Endothelial cell of umbilical vein (primary cell): ENCODE measurements around the gene STIM1. TPM values are rescaled to one million over a fixed set of nuclear protein-coding genes. Genes with fewer than 3 reads are reported as not detected.

Experiments used
- BruUV-seq: library from RNA; stranded (reverse); fragments of 400-500 nt; replicated peaks from 2 replicates; lab custom pipeline; 2021; lab: Mats Ljungman, UMichigan
- CTCF ChIA-PET: fragments of 300-600, 350-600 bp; sonication (Branson Sonifier 250); formaldehyde crosslinking; loops from one replicate; lab custom pipeline; 2021; ENCODE audit warnings: antibody characterized with exemption, inconsistent platforms; lab: Charles Lee
- POLR2A ChIA-PET: fragments of 300-600, 350-600 bp; sonication (Branson Sonifier 250); formaldehyde crosslinking; loops from one replicate; lab custom pipeline; 2021; ENCODE audit warnings: antibody characterized with exemption, inconsistent platforms; lab: Charles Lee
- DNase-seq: peaks from one replicate; pipeline ENCODE4 v3.0.0-alpha.2; 2011; ENCODE audit warnings: low read depth, low spot score
- FAIRE-seq: peaks from 2 replicates; lab custom pipeline; 2011; peaks lifted over from hg19 to GRCh38; lab: Jason Lieb, UNC
- H2AFZ ChIP-seq: 2 replicates; pipeline ENCODE4 v1.6.0; 2012; ENCODE audit warnings: low read depth, low read length, control low read depth, inconsistent platforms
- H3K27ac ChIP-seq: 2 replicates; pipeline ENCODE4 v1.5.1; 2011; ENCODE audit warnings: low read depth, mild to moderate bottlenecking, control low read depth, low read length, moderate library complexity; ENCODE audit not compliant: insufficient read depth
- H3K27me3 ChIP-seq, 2 experiments: 2 replicates each; pipeline versions ENCODE4 v1.6.0 to v1.6.1; 2011; ENCODE audit warnings: low read length in 2 of 2, mixed read lengths in 1 of 2; ENCODE audit not compliant: control insufficient read depth in 2 of 2, insufficient read depth in 2 of 2
- H3K36me3 ChIP-seq, 2 experiments: 2 replicates in 1 of 2; 3 replicates in 1 of 2; pipeline ENCODE4 v1.5.1; 2011; ENCODE audit warnings: low read length in 2 of 2, mild to moderate bottlenecking in 1 of 2, moderate library complexity in 1 of 2; ENCODE audit not compliant: control insufficient read depth in 2 of 2, insufficient read depth in 2 of 2; ENCODE audit errors: extremely low read depth in 1 of 2
- H3K4me1 ChIP-seq: 3 replicates; pipeline ENCODE4 v1.5.1; 2011; ENCODE audit warnings: mild to moderate bottlenecking, low read length; ENCODE audit not compliant: control insufficient read depth, insufficient read depth; ENCODE audit errors: extremely low read depth
- H3K4me2 ChIP-seq: 2 replicates; pipeline ENCODE4 v1.6.1; 2011; ENCODE audit warnings: low read length, control low read depth, mixed read lengths; ENCODE audit not compliant: insufficient read depth
- H3K4me3 ChIP-seq, 3 experiments: fragments of 200-600 bp in 1 of 3; sonication (generic), shearing (Covaris generic) in 1 of 3; replicated peaks in 1 of 3; 2 replicates each; pipeline ENCODE4 v1.5.1; 2011 to 2016; ENCODE audit warnings: control low read depth in 3 of 3, low read length in 3 of 3, mild to moderate bottlenecking in 2 of 3, inconsistent platforms in 1 of 3, low read depth in 1 of 3, moderate library complexity in 1 of 3; ENCODE audit not compliant: insufficient read depth in 1 of 3
- H3K79me2 ChIP-seq: 2 replicates; pipeline ENCODE4 v1.6.0; 2012; ENCODE audit warnings: low read length, inconsistent platforms; ENCODE audit not compliant: control insufficient read depth, insufficient read depth
- H3K9ac ChIP-seq: replicated peaks from 2 replicates; pipeline ENCODE3; 2011; ENCODE audit warnings: low read length, control low read depth; ENCODE audit not compliant: insufficient read depth; ENCODE audit errors: extremely low read depth
- H3K9me1 ChIP-seq: replicated peaks from 3 replicates; pipeline ENCODE4 v1.6.0; 2011; ENCODE audit warnings: mild to moderate bottlenecking, low read length; ENCODE audit not compliant: control insufficient read depth, insufficient read depth; ENCODE audit errors: extremely low read depth
- H3K9me3 ChIP-seq: replicated peaks from 2 replicates; pipeline ENCODE4 v1.5.1; 2012; ENCODE audit warnings: low read length, inconsistent platforms; ENCODE audit not compliant: control insufficient read depth, insufficient read depth
- H4K20me1 ChIP-seq: replicated peaks from 2 replicates; pipeline ENCODE3; 2011; ENCODE audit warnings: mild to moderate bottlenecking, low read length; ENCODE audit not compliant: control insufficient read depth, insufficient read depth; ENCODE audit errors: extremely low read depth
- EZH2 ChIP-seq: IDR thresholded peaks from 2 replicates; pipeline ENCODE4 v1.6.1; 2012; ENCODE audit warnings: borderline replicate concordance, low read depth, mild to moderate bottlenecking, moderate library complexity, low read length, inconsistent platforms; ENCODE audit not compliant: severe bottlenecking
- FOS ChIP-seq: IDR thresholded peaks from 2 replicates; pipeline ENCODE4 v1.6.1; 2011; ENCODE audit warnings: mild to moderate bottlenecking, low read length, moderate library complexity, borderline replicate concordance; ENCODE audit not compliant: insufficient read depth
- GATA2 ChIP-seq: IDR thresholded peaks from 2 replicates; pipeline ENCODE4 v1.7.0; 2011; ENCODE audit warnings: low read depth, mild to moderate bottlenecking, moderate library complexity, mixed read lengths, low read length; ENCODE audit not compliant: insufficient read length, insufficient read depth
- JUN ChIP-seq: IDR thresholded peaks from 2 replicates; pipeline ENCODE4 v1.6.1; 2011; ENCODE audit warnings: borderline replicate concordance, low read depth; ENCODE audit not compliant: insufficient read length, insufficient read depth
- MYC ChIP-seq: IDR thresholded peaks from one replicate; pipeline ENCODE4 v1.6.1; 2011; ENCODE audit warnings: mild to moderate bottlenecking, low read depth, low read length
- POLR2A ChIP-seq: IDR thresholded peaks from 2 replicates; pipeline ENCODE4 v1.6.1; 2012; ENCODE audit warnings: low read depth, mild to moderate bottlenecking, control low read depth, low read length
- POLR2AphosphoS5 ChIP-seq: IDR thresholded peaks from 2 replicates; pipeline ENCODE4 v1.6.1; 2012; ENCODE audit warnings: low read depth, mild to moderate bottlenecking, control low read depth, low read length, moderate library complexity; ENCODE audit not compliant: insufficient read depth
- dilution Hi-C: fragments of 300-500 bp; cut with MboI; formaldehyde crosslinking; loops from one replicate; pipeline ENCODE4 v1.15.0; 2019; ENCODE audit warnings: low sequenced_read_pairs; ENCODE audit not compliant: extremely low pct_ligation_motif_present
- intact Hi-C: fragments of 100-400 bp; cut with micrococcal nuclease; formaldehyde crosslinking; loops from one replicate; pipeline ENCODE4 v1.10.0; 2022
- polyA plus RNA-seq, 4 experiments: library from polyadenylated mRNA; depleted of rRNA in 3 of 4; stranded (reverse) in 3 of 4; unstranded in 1 of 4; fragments of >200 nt; gene quantifications; 2 replicates each; pipeline versions ENCODE4 v1.2.1 to v1.2.3, GENCODE V29; 2011 to 2012; ENCODE audit warnings: missing spikeins in 1 of 4
- total RNA-seq: library from RNA; stranded (reverse); gene quantifications from 2 replicates; pipeline ENCODE4 v1.2.3, GENCODE V29; 2021
- TF ChIP-seq, protein P1 (sequence below), 2 donors: IDR thresholded peaks; 1 replicate in 1 of 2; 2 replicates in 1 of 2; pipeline ENCODE4 v1.5.1; 2011; ENCODE audit warnings: low read length in 2 of 2, mild to moderate bottlenecking in 2 of 2, moderate library complexity in 2 of 2, control low read depth in 1 of 2, inconsistent platforms in 1 of 2, low read depth in 1 of 2; ENCODE audit not compliant: insufficient read depth in 1 of 2; ENCODE audit errors: extremely low read depth in 1 of 2
- TF ChIP-seq, protein P2 (sequence below): IDR thresholded peaks from 2 replicates; pipeline ENCODE4 v1.6.1; 2011; ENCODE audit not compliant: insufficient read depth, insufficient read length

Gene STIM1
- total and polyA plus RNA-seq, 2 donors (not counting 3 experiments of a cell fraction or from before 2014, with no cell fraction given): 32.7 to 33.4 TPM

DNA sequence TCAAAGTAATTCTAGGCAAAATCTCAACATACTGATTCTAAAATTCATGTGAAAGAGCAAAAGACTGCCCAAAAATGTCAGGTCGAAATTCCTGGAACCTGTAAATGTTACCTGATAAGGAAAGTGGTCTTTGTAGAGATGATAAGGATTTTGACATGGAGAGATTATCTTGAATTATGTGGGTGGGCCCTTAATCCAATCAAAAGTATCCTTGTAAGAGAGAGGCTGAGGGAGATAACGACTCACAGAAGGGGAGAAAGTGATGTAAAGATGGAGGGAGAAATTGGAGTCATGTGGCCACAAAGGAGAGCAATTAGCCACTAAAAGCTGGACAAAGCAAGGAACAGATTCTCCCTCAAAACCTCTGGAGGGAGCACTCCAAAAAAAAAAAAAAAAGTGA is 259.7 kb downstream of the STIM1 start:
- Histone ChIP-seq H3K4me2 (no peak overlapping the region), H2AFZ (no peak overlapping the region), H3K36me3 (peaks cover 0 to 10% of the 10 kb centered on the region in 2 experiments), H4K20me1 (no peaks in the 10 kb centered on the region), H3K9me3 (no peaks in the 10 kb centered on the region), H3K9me1 (no peaks in the 10 kb centered on the region), H3K9ac (no peak overlapping the region), H3K79me2 (no peaks in the 10 kb centered on the region), H3K4me3 (no peak overlapping the region), H3K4me1 (no peaks in the 10 kb centered on the region), H3K27ac (no peak overlapping the region), H3K27me3 (no peaks in the 10 kb centered on the region)
- CTCF ChIA-PET: no interaction called here
- TF ChIP-seq GATA2 (no peak), FOS (no peak), JUN (no peak), EZH2 (no peak), POLR2AphosphoS5 (no peak), MYC (no peak), POLR2A (no peak)
- TF ChIP-seq, protein P1, sequence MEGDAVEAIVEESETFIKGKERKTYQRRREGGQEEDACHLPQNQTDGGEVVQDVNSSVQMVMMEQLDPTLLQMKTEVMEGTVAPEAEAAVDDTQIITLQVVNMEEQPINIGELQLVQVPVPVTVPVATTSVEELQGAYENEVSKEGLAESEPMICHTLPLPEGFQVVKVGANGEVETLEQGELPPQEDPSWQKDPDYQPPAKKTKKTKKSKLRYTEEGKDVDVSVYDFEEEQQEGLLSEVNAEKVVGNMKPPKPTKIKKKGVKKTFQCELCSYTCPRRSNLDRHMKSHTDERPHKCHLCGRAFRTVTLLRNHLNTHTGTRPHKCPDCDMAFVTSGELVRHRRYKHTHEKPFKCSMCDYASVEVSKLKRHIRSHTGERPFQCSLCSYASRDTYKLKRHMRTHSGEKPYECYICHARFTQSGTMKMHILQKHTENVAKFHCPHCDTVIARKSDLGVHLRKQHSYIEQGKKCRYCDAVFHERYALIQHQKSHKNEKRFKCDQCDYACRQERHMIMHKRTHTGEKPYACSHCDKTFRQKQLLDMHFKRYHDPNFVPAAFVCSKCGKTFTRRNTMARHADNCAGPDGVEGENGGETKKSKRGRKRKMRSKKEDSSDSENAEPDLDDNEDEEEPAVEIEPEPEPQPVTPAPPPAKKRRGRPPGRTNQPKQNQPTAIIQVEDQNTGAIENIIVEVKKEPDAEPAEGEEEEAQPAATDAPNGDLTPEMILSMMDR (IDR thresholded peaks at IDR 0.05; ENCODE audit: extremely low read depth in 1 of 2, insufficient read depth in 1 of 2, low read depth in 1 of 2, low read length in 2 of 2): no peak
- TF ChIP-seq, protein P2, sequence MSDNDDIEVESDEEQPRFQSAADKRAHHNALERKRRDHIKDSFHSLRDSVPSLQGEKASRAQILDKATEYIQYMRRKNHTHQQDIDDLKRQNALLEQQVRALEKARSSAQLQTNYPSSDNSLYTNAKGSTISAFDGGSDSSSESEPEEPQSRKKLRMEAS: no peak
- dilution Hi-C loops: no loop called here
- DNase-seq: no peak
- FAIRE-seq: no peak
- intact Hi-C loops: no loop called here
- POLR2A ChIA-PET: no interaction called here
- BruUV-seq: no TSS peak
